H1 (cell line): ENCODE data around the gene TMC3. TPM values are rescaled to one million over a fixed set of nuclear protein-coding genes. Genes with fewer than 3 reads are reported as not detected.
A peak's percentile ranks its signal among the peaks of the same experiment; 100 is the strongest.

Source experiments
- CTCF ChIA-PET: fragments of 300-600 bp; sonication (Branson Sonifier 250); formaldehyde crosslinking; loops from one replicate; lab custom pipeline; 2021; ENCODE audit not compliant: partially characterized antibody; lab: Charles Lee
- POLR2A ChIA-PET: fragments of 300-600 bp; sonication (Branson Sonifier 250); formaldehyde crosslinking; loops from one replicate; lab custom pipeline; 2021; ENCODE audit warnings: inconsistent platforms; ENCODE audit not compliant: partially characterized antibody; lab: Charles Lee
- DNase-seq, 2 experiments: peaks; one replicate each; pipeline versions ENCODE4 v3.0.0 to v3.0.0-alpha.2; 2010 to 2022; ENCODE audit warnings: low spot score in 2 of 2, low read depth in 1 of 2, mixed read lengths in 1 of 2
- FAIRE-seq: peaks from 2 replicates; lab custom pipeline; 2011; peaks lifted over from hg19 to GRCh38; lab: Jason Lieb, UNC
- H2AFZ ChIP-seq: 2 replicates; pipeline ENCODE4 v1.8.1; 2012; ENCODE audit warnings: low read length, inconsistent platforms
- H2AK5ac ChIP-seq: 2 replicates; pipeline ENCODE4 v1.6.1; 2013; ENCODE audit warnings: low read depth, low read length
- H2BK120ac ChIP-seq: replicated peaks from 2 replicates; pipeline ENCODE3; 2013; ENCODE audit warnings: low read depth, low read length, inconsistent platforms
- H2BK12ac ChIP-seq: 2 replicates; pipeline ENCODE4 v1.6.1; 2013; ENCODE audit warnings: low read depth, low read length
- H2BK15ac ChIP-seq: 2 replicates; pipeline ENCODE4 v1.6.1; 2013; ENCODE audit warnings: low read length
- H2BK20ac ChIP-seq: 2 replicates; pipeline ENCODE4 v1.6.1; 2013; ENCODE audit warnings: low read length
- H2BK5ac ChIP-seq: 2 replicates; pipeline ENCODE4 v1.6.1; 2013; ENCODE audit warnings: low read depth, low read length
- H3K14ac ChIP-seq: 2 replicates; pipeline ENCODE4 v1.6.1; 2013; ENCODE audit warnings: inconsistent platforms; ENCODE audit not compliant: insufficient read length
- H3K18ac ChIP-seq: 2 replicates; pipeline ENCODE4 v1.6.1; 2013; ENCODE audit warnings: low read length; ENCODE audit errors: extremely low read depth
- H3K23ac ChIP-seq: 2 replicates; pipeline ENCODE4 v1.6.1; 2013; ENCODE audit warnings: inconsistent platforms; ENCODE audit not compliant: insufficient read length
- H3K23me2 ChIP-seq: 2 replicates; pipeline ENCODE4 v1.6.1; 2013; ENCODE audit warnings: low read depth, low read length
- H3K27ac ChIP-seq: 2 replicates; pipeline ENCODE4 v1.6.1; 2011; ENCODE audit warnings: low read depth, low read length, inconsistent platforms
- H3K27me3 ChIP-seq, 4 experiments: replicated peaks in 1 of 4; 1 replicate in 1 of 4; 2 replicates in 3 of 4; pipeline versions ENCODE4 v1.6.1 to v1.8.1; 2011 to 2013; ENCODE audit warnings: low read length in 3 of 4, mild to moderate bottlenecking in 3 of 4, inconsistent platforms in 2 of 4, mixed read lengths in 2 of 4, moderate library complexity in 1 of 4; ENCODE audit not compliant: control insufficient read depth in 3 of 4, insufficient read depth in 3 of 4; ENCODE audit errors: extremely low read depth in 1 of 4
- H3K36me3 ChIP-seq, 4 experiments: 2 replicates each; pipeline versions ENCODE4 v1.6.1 to v1.8.1; 2011 to 2013; ENCODE audit warnings: mild to moderate bottlenecking in 4 of 4, low read length in 3 of 4, moderate library complexity in 2 of 4, control low read depth in 1 of 4, inconsistent platforms in 1 of 4; ENCODE audit not compliant: insufficient read depth in 4 of 4, control insufficient read depth in 2 of 4
- H3K4ac ChIP-seq: replicated peaks from 2 replicates; pipeline ENCODE3; 2013; ENCODE audit warnings: low read length, low read depth, mixed read lengths, inconsistent platforms; ENCODE audit not compliant: insufficient read length
- H3K4me1 ChIP-seq, 4 experiments: replicated peaks in 1 of 4; 1 replicate in 1 of 4; 2 replicates in 3 of 4; pipeline versions ENCODE4 v1.6.1 to v1.8.1; 2011 to 2013; ENCODE audit warnings: low read length in 3 of 4, inconsistent platforms in 2 of 4, mixed read lengths in 1 of 4; ENCODE audit not compliant: insufficient read depth in 4 of 4, control insufficient read depth in 3 of 4
- H3K4me2 ChIP-seq, 2 experiments: 2 replicates each; pipeline versions ENCODE4 v1.6.1 to v1.8.1; 2011 to 2013; ENCODE audit warnings: low read depth in 2 of 2, low read length in 2 of 2, control low read depth in 1 of 2, inconsistent platforms in 1 of 2, mild to moderate bottlenecking in 1 of 2; ENCODE audit not compliant: insufficient read depth in 1 of 2
- H3K4me3 ChIP-seq, 4 experiments: fragments of 200-600, 300-600 bp in 1 of 4; sonication (generic), shearing (Covaris generic), sonication (Bioruptor Twin) in 1 of 4; 2 replicates each; pipeline versions ENCODE4 v1.5.1 to v1.8.1; 2011 to 2016; ENCODE audit warnings: low read length in 4 of 4, low read depth in 3 of 4, control low read depth in 2 of 4, inconsistent platforms in 2 of 4, mild to moderate bottlenecking in 2 of 4, mixed read lengths in 1 of 4, moderate library complexity in 1 of 4; ENCODE audit not compliant: insufficient read depth in 2 of 4; ENCODE audit errors: extremely low read depth in 1 of 4
- H3K56ac ChIP-seq: replicated peaks from 2 replicates; pipeline ENCODE3; 2013; ENCODE audit warnings: low read depth, mild to moderate bottlenecking, mixed read lengths, low read length, inconsistent platforms; ENCODE audit not compliant: insufficient read length
- H3K79me1 ChIP-seq: 2 replicates; pipeline ENCODE4 v1.6.1; 2013; ENCODE audit warnings: low read depth, low read length, control low read depth
- H3K79me2 ChIP-seq, 2 experiments: 2 replicates each; pipeline versions ENCODE4 v1.6.1 to v1.8.1; 2012 to 2013; ENCODE audit warnings: low read length in 2 of 2, mild to moderate bottlenecking in 2 of 2, inconsistent platforms in 1 of 2; ENCODE audit not compliant: insufficient read depth in 2 of 2, control insufficient read depth in 1 of 2
- H3K9ac ChIP-seq, 4 experiments: replicated peaks in 1 of 4; 1 replicate in 1 of 4; 2 replicates in 3 of 4; pipeline versions ENCODE4 v1.6.1 to v1.8.1; 2011 to 2013; ENCODE audit warnings: low read depth in 3 of 4, low read length in 3 of 4, control low read depth in 2 of 4, mild to moderate bottlenecking in 2 of 4, moderate library complexity in 2 of 4, inconsistent platforms in 1 of 4; ENCODE audit errors: extremely low read depth in 1 of 4
- H3K9me3 ChIP-seq, 2 experiments: 2 replicates each; pipeline versions ENCODE4 v1.6.1 to v1.8.1; 2012 to 2013; ENCODE audit warnings: mild to moderate bottlenecking in 2 of 2, moderate library complexity in 2 of 2, control low read depth in 1 of 2, inconsistent platforms in 1 of 2, low read depth in 1 of 2, low read length in 1 of 2, mixed read lengths in 1 of 2; ENCODE audit not compliant: insufficient read depth in 2 of 2
- H4K20me1 ChIP-seq, 2 experiments: replicated peaks in 1 of 2; 2 replicates each; pipeline versions ENCODE3 to v1.8.1; 2011 to 2013; ENCODE audit warnings: inconsistent platforms in 2 of 2, low read length in 2 of 2, mild to moderate bottlenecking in 1 of 2; ENCODE audit not compliant: insufficient read depth in 2 of 2, control insufficient read depth in 1 of 2
- H4K5ac ChIP-seq: 2 replicates; pipeline ENCODE4 v1.6.1; 2013; ENCODE audit warnings: low read length, low read depth, mixed read lengths, inconsistent platforms; ENCODE audit not compliant: insufficient read length
- H4K8ac ChIP-seq: 2 replicates; pipeline ENCODE4 v1.8.0; 2013; ENCODE audit warnings: mild to moderate bottlenecking, moderate library complexity, low read length, inconsistent platforms; ENCODE audit not compliant: insufficient read depth; ENCODE audit errors: extremely low read depth
- H4K91ac ChIP-seq: replicated peaks from 2 replicates; pipeline ENCODE3; 2013; ENCODE audit warnings: low read length, mixed read lengths, inconsistent platforms; ENCODE audit not compliant: insufficient read length
- ASH2L ChIP-seq: fragments of 200-600, 300-600 bp; sonication (generic); IDR thresholded peaks from one replicate; pipeline ENCODE4 v1.7.1; 2017; ENCODE audit warnings: low read length
- HDAC6 ChIP-seq: IDR thresholded peaks from one replicate; pipeline ENCODE4 v1.7.1; 2012; ENCODE audit warnings: low read depth, mild to moderate bottlenecking, inconsistent platforms, low read length, moderate library complexity
- JUND ChIP-seq: IDR thresholded peaks from 2 replicates; pipeline ENCODE4 v1.6.1; 2011; ENCODE audit warnings: mild to moderate bottlenecking, improper control_type of control experiment, low read length
- KDM1A ChIP-seq: fragments of 200-600, 300-600 bp; sonication (generic); IDR thresholded peaks from 2 replicates; pipeline ENCODE4 v1.7.1; 2016; ENCODE audit warnings: mild to moderate bottlenecking, low read length, borderline replicate concordance
- RAD21 ChIP-seq, 2 experiments: IDR thresholded peaks in 1 of 2; conservative IDR thresholded peaks in 1 of 2; 2 replicates each; pipeline ENCODE4 v1.6.1; 2011; ENCODE audit warnings: low read depth in 2 of 2, low read length in 2 of 2, improper control_type of control experiment in 1 of 2, inconsistent platforms in 1 of 2, mild to moderate bottlenecking in 1 of 2, moderate library complexity in 1 of 2
- SP1 ChIP-seq: IDR thresholded peaks from 2 replicates; pipeline ENCODE4 v1.6.1; 2011; ENCODE audit warnings: low read depth, low read length
- SP4 ChIP-seq: IDR thresholded peaks from 2 replicates; pipeline ENCODE4 v1.6.1; 2012; ENCODE audit warnings: low read length, inconsistent platforms
- WGBS, 2 experiments: shearing (Covaris generic) in 1 of 2; methylation state at CpG; one replicate each; pipeline versions ENCODE4 v1.1.6 to v1.1.7; 2013 to 2015; ENCODE audit warnings: low lambda C conversion rate in 2 of 2, mixed read lengths in 2 of 2, inconsistent platforms in 1 of 2, low coverage in 1 of 2, missing lambda C conversion rate in 1 of 2; ENCODE audit not compliant: insufficient replicate concordance in 2 of 2, insufficient coverage in 1 of 2, insufficient read length in 1 of 2; ENCODE audit errors: extremely low coverage in 1 of 2, missing lambda C conversion rate in 1 of 2; 5-methylcytosine and 5-hydroxymethylcytosine counted together
- polyA plus RNA-seq, 7 experiments: library from polyadenylated mRNA; depleted of rRNA in 3 of 7; stranded (reverse) in 5 of 7; unstranded in 2 of 7; fragments of >200 nt in 5 of 7; fragments of 200-250 nt in 2 of 7; gene quantifications; 1 replicate in 5 of 7; 2 replicates in 1 of 7; 4 replicates in 1 of 7; pipeline versions ENCODE4 v1.2.1 to v1.2.3, GENCODE V29; 2011 to 2013; ENCODE audit warnings: missing spikeins in 2 of 7, mixed read lengths in 2 of 7
- total RNA-seq: library from RNA; stranded (reverse); fragmentation: NEBNext Ultra II Directional; extraction: Animal tissue kit (Norgen Biotek cat#: 25700); gene quantifications from 2 replicates; pipeline ENCODE4 v1.2.1, GENCODE V29; 2021
- TF ChIP-seq, protein P1 (sequence below): IDR thresholded peaks from 2 replicates; pipeline ENCODE4 v1.6.1; 2012; ENCODE audit warnings: low read length, inconsistent platforms

The TMC3 gene
- total and polyA plus RNA-seq, 2 of the 8 experiments (the other 6 are each of a cell fraction or from before 2014, with no cell fraction given) = not detected

DNA sequence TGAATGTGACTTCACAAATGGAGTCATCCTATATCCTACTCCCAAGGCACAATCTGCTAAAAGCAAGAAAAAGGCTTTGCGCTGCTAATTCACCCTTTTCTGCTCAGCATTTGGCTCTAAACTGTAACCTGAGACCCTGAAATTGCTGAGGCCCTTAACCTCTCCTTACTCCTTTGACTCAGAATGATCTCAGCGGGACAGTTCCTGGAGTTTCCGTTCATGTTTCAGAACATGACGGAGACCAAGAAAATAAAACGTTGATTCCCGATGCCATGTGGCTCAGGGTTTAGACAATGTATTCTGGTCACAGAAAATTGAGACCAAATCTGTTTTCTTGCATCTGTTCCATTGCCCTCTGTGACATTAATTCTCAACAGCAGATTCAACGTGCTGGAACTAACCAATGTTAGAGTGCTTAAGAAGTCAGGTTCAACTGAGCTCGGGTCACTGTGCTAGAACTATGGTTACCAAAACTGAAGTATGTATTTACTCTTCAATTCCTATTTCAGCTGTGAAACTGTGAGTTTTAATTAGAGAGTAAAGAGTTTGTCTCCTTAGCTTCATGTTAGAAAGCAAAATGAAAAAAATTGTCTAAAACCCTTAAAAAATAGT lies 45.4 kb upstream of the TMC3 start:
- no peak overlapping the region for H2BK120ac ChIP-seq
- POLR2A ChIA-PET = no interaction called here
- peaks cover 0 to 12% (median 7%) of the 10 kb centered on the region in 4 experiments; a peak in 5 of 7 replicates for H3K4me1 ChIP-seq
- H2BK5ac ChIP-seq = no peak overlapping the region
- no peaks in the 10 kb centered on the region for H4K20me1 ChIP-seq
- no peaks in the 10 kb centered on the region for H3K79me1 ChIP-seq
- H4K91ac ChIP-seq = no peak overlapping the region
- no peak overlapping the region for H2AK5ac ChIP-seq
- H2BK12ac ChIP-seq = no peak overlapping the region
- peak; percentile 30 for TF ChIP-seq ASH2L
- 0 out of 2 replicates have a peak, but pooled peaks have one; percentile 56 for TF ChIP-seq SP1
- TF ChIP-seq, protein P1, sequence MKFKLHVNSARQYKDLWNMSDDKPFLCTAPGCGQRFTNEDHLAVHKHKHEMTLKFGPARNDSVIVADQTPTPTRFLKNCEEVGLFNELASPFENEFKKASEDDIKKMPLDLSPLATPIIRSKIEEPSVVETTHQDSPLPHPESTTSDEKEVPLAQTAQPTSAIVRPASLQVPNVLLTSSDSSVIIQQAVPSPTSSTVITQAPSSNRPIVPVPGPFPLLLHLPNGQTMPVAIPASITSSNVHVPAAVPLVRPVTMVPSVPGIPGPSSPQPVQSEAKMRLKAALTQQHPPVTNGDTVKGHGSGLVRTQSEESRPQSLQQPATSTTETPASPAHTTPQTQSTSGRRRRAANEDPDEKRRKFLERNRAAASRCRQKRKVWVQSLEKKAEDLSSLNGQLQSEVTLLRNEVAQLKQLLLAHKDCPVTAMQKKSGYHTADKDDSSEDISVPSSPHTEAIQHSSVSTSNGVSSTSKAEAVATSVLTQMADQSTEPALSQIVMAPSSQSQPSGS = no peak
- no peak for TF ChIP-seq SP4
- TF ChIP-seq JUND = no peak
- TF ChIP-seq RAD21 (IDR thresholded peaks at IDR 0.05 in 1 of 2, conservative IDR thresholded peaks at IDR 0.05 in 1 of 2; ENCODE audit: low read depth in 2 of 2, low read length in 2 of 2) = no peak
- TF ChIP-seq KDM1A = no peak
- no peak for TF ChIP-seq HDAC6
- no peak overlapping the region for H2BK15ac ChIP-seq
- no peak overlapping the region for H3K4ac ChIP-seq
- H3K18ac ChIP-seq = no peak overlapping the region; the same call in 1 of the 2 replicates
- no peak for DNase-seq
- peak overlapping the region in 2 of 4 experiments; percentile 24 to 44; a peak in 3 of 8 replicates for H3K4me3 ChIP-seq
- H4K8ac ChIP-seq = no peak overlapping the region
- no peak overlapping the region for H3K14ac ChIP-seq
- H2BK20ac ChIP-seq = no peak overlapping the region
- no peaks in the 10 kb centered on the region for H3K27me3 ChIP-seq
- H3K9me3 ChIP-seq = no peaks in the 10 kb centered on the region
- no peak overlapping the region for H3K56ac ChIP-seq
- H3K79me2 ChIP-seq = no peaks in the 10 kb centered on the region
- CTCF ChIA-PET = interaction anchor here (0.7 to 2.4 kb wide), 2 partner anchors 9 to 520 kb away, joined by 3 to 15 read pairs; no protein-coding TSS in a partner anchor
- H3K23me2 ChIP-seq = no peaks in the 10 kb centered on the region
- no peak overlapping the region for H3K23ac ChIP-seq
- H3K9ac ChIP-seq = peak overlapping the region in 1 of 4 experiments; percentile 14; a peak in 1 of 7 replicates
- no peak overlapping the region for H4K5ac ChIP-seq
- 17% methylated on average over 8 of the region's 8 CpGs; no CpG with 5 or more reads in 1 of the 2 experiments for WGBS, 2 experiments
- H2AFZ ChIP-seq = peak overlapping the region; percentile 99
- no peaks in the 10 kb centered on the region for H3K36me3 ChIP-seq
- H3K27ac ChIP-seq = no peak overlapping the region
- peak; percentile 95 for FAIRE-seq
- peak overlapping the region; percentile 58 to 64 for H3K4me2 ChIP-seq
